Ectodermal cell (in vitro differentiated cells): ENCODE measurements around the gene ZNF341.

Source experiments
- H3K27ac ChIP-seq: 2 replicates; pipeline ENCODE4 v1.7.0; 2013; ENCODE audit warnings: mild to moderate bottlenecking, low read depth, low read length; ENCODE audit not compliant: insufficient read depth, poor library complexity, severe bottlenecking
- H3K27me3 ChIP-seq: 2 replicates; pipeline ENCODE4 v1.7.0; 2013; ENCODE audit warnings: mild to moderate bottlenecking, low read length; ENCODE audit not compliant: insufficient read depth, control insufficient read depth, poor library complexity, severe bottlenecking
- H3K36me3 ChIP-seq: one replicate; pipeline ENCODE4 v1.7.0; 2013; ENCODE audit warnings: low read length; ENCODE audit not compliant: control insufficient read depth, insufficient read depth
- H3K4me1 ChIP-seq: one replicate; pipeline ENCODE4 v1.7.0; 2013; ENCODE audit warnings: low read length; ENCODE audit not compliant: control insufficient read depth, insufficient read depth
- H3K4me3 ChIP-seq: 2 replicates; pipeline ENCODE4 v1.7.0; 2013; ENCODE audit warnings: low read depth, low read length, control low read depth; ENCODE audit not compliant: insufficient read depth
- H3K9me3 ChIP-seq: 2 replicates; pipeline ENCODE4 v1.7.0; 2013; ENCODE audit warnings: mild to moderate bottlenecking, low read length, moderate library complexity; ENCODE audit not compliant: control insufficient read depth
- WGBS, 2 experiments: methylation state at CpG; one replicate each; pipeline ENCODE4 v1.1.7; 2013; ENCODE audit warnings: missing lambda C conversion rate in 2 of 2; 5-methylcytosine and 5-hydroxymethylcytosine counted together

ZNF341 gene

GRCh38 chr20:33702861-33703260, 28.9 kb upstream of the ZNF341 start:
- H3K4me3 ChIP-seq, result no peak overlapping the region
- no peak overlapping the region for H3K27ac ChIP-seq
- H3K27me3 ChIP-seq, result no peaks in the 10 kb centered on the region
- no peaks in the 10 kb centered on the region for H3K9me3 ChIP-seq
- WGBS, 2 experiments, result 88 to 92% methylated on average over 5 of the region's 5 CpGs
- H3K36me3 ChIP-seq, result no peaks in the 10 kb centered on the region
- H3K4me1 ChIP-seq, result no peaks in the 10 kb centered on the region

DNA sequence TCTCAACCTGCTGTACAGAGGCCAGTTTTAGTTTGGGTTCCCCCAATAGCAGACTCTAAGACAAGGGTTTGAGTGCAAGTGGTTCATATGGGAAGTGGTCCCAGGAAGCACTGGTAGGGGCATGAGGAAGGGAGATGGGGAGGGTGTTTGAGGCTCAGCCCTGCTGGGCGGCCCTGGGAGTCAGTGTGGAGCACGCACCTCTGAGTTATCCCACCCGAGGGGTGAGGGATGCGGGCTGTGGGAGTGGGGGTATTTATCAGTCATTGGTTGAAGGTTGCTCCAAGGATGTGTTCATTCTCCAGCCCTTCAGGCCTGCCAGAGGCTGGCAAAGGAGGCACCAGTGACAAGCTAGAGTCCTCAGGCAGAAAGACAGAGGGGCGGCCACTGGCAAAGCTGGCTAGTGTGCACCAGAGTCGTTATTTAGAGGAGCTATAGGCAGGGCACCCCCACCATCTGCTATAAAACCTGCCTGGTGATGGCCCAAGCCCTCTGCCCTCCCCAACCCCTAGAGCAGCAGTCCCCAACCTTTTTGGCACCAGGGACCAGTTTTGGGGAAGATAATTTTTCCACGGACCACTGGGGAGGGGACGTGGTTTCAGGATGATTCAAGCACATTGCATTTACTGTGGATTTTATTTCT, 28.2 kb upstream of the ZNF341 start:
- WGBS, 2 experiments, result 88 to 97% methylated on average over 7 of the region's 8 CpGs
- no peaks in the 10 kb centered on the region for H3K9me3 ChIP-seq

GRCh38 chr20:33704197-33704924, 27.4 kb upstream of the ZNF341 start:
- H3K9me3 ChIP-seq, result no peaks in the 10 kb centered on the region
- 91 to 94% methylated on average over 11 of the region's 11 CpGs for WGBS, 2 experiments
- H3K27ac ChIP-seq, result no peak overlapping the region
- H3K27me3 ChIP-seq, result no peaks in the 10 kb centered on the region
- H3K4me3 ChIP-seq, result no peak overlapping the region
- H3K36me3 ChIP-seq, result no peaks in the 10 kb centered on the region
- H3K4me1 ChIP-seq, result no peaks in the 10 kb centered on the region

More for the DNA sequence above, 28.2 kb upstream of the ZNF341 start:
- H3K36me3 ChIP-seq, result no peaks in the 10 kb centered on the region
- no peaks in the 10 kb centered on the region for H3K27me3 ChIP-seq
- no peaks in the 10 kb centered on the region for H3K4me1 ChIP-seq
- H3K4me3 ChIP-seq, result no peak overlapping the region
- no peak overlapping the region for H3K27ac ChIP-seq

- no peaks in the 10 kb centered on the region for H3K27me3 ChIP-seq
These were observed 24.1 kb upstream of the ZNF341 start for GRCh38 chr20:33707668-33708067.

GRCh38 chr20:33709398-33709797, 22.4 kb upstream of the ZNF341 start:
- 71 to 91% methylated on average over 1 to 2 of the region's 2 CpGs for WGBS, 2 experiments
- H3K36me3 ChIP-seq, result no peaks in the 10 kb centered on the region

More at GRCh38 chr20:33707668-33708067, 24.1 kb upstream of the ZNF341 start:
- no peaks in the 10 kb centered on the region for H3K36me3 ChIP-seq
- no peak overlapping the region for H3K27ac ChIP-seq
- no peaks in the 10 kb centered on the region for H3K9me3 ChIP-seq
- no peaks in the 10 kb centered on the region for H3K4me1 ChIP-seq
- no peak overlapping the region for H3K4me3 ChIP-seq
- WGBS, 2 experiments, result 92 to 93% methylated on average over 11 of the region's 11 CpGs

GRCh38 chr20:33709905-33710541, 21.8 kb upstream of the ZNF341 start:
- Histone ChIP-seq H3K4me3 (no peak overlapping the region), H3K27ac (no peak overlapping the region), H3K4me1 (no peaks in the 10 kb centered on the region), H3K27me3 (no peaks in the 10 kb centered on the region), H3K36me3 (no peaks in the 10 kb centered on the region), H3K9me3 (no peaks in the 10 kb centered on the region)
- 89 to 92% methylated on average over 13 to 14 of the region's 16 CpGs for WGBS, 2 experiments

More at GRCh38 chr20:33709398-33709797, 22.4 kb upstream of the ZNF341 start:
- Histone ChIP-seq H3K9me3 (no peaks in the 10 kb centered on the region), H3K27me3 (no peaks in the 10 kb centered on the region), H3K4me1 (no peaks in the 10 kb centered on the region), H3K27ac (no peak overlapping the region), H3K4me3 (no peak overlapping the region)

DNA sequence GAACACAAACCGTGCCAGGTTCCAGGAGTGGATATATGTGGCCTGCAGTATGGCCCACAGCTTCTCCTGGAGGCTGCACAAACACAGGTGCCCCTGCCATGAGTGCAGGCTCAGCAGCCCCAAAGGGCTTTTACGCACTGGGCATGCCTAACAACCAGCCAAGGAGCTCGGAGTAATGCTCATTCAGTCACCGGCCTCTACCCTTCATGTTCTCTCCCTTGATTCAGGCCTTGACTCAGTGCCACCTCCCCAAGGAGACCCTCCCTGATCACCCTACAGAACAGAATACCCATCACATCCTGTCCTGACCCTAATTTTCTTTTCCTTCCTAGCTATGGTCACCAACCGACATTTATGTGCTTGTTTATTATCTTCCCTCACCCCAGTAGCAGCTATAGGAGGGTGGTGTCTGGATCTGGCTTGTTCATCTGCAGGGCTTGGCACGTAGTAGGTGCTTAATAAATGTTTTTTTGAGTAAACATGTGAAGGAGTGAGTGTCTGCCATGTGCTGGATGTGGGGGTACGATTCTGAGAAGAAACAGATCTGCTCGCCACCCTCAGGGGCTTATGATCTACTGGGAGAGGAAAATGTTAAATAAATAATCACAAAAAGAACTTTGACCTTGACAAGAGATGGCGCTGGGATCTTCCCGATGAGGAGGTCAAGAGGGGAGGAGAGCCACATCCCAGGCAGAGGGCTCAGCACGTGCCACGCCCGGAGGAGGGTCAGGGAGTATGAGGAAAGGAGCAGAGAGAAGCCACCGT, 20.9 kb upstream of the ZNF341 start:
- H3K36me3 ChIP-seq, result no peaks in the 10 kb centered on the region
- 85 to 88% methylated on average over 14 of the region's 14 CpGs for whole genome bisulfite sequencing, 2 experiments
- H3K9me3 ChIP-seq, result no peaks in the 10 kb centered on the region
- H3K4me1 ChIP-seq, result no peaks in the 10 kb centered on the region
- H3K27me3 ChIP-seq, result no peaks in the 10 kb centered on the region
- H3K4me3 ChIP-seq, result no peak overlapping the region
- no peak overlapping the region for H3K27ac ChIP-seq

- Histone ChIP-seq H3K4me3 (no peak overlapping the region), H3K36me3 (no peaks in the 10 kb centered on the region), H3K27me3 (no peaks in the 10 kb centered on the region), H3K27ac (no peak overlapping the region), H3K9me3 (no peaks in the 10 kb centered on the region), H3K4me1 (no peaks in the 10 kb centered on the region)
- 50 to 58% methylated on average over 1 of the region's 1 CpG for WGBS, 2 experiments
These were observed 20.4 kb upstream of the ZNF341 start for GRCh38 chr20:33711446-33711738.

GRCh38 chr20:33713865-33714367, 17.9 kb upstream of the ZNF341 start:
- no peaks in the 10 kb centered on the region for H3K36me3 ChIP-seq
- H3K9me3 ChIP-seq, result no peaks in the 10 kb centered on the region
- no peak overlapping the region for H3K4me3 ChIP-seq
- H3K27ac ChIP-seq, result no peak overlapping the region
- 91 to 92% methylated on average over 10 of the region's 10 CpGs for WGBS, 2 experiments
- no peaks in the 10 kb centered on the region for H3K27me3 ChIP-seq
- H3K4me1 ChIP-seq, result no peaks in the 10 kb centered on the region

DNA sequence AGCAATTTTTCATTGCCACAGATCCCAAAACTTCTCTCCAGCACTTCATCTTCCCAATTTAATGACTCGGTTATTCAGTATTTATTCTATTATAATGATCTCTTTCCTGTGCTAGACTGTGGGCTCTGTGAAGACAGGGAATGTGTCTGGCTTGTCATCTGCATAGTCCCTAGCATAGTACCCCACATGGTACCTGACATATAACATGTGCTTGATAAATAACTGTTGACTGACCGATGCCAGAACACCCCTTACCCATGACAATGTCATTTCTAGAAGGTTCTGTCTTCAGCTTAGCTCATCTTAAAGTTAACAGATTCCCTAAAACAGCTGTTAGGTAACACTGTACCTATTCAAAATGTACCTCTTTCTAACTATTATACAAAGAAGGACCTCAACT, 15.3 kb upstream of the ZNF341 start:
- no peak overlapping the region for H3K4me3 ChIP-seq
- WGBS, 2 experiments, result 86 to 88% methylated on average over 2 of the region's 2 CpGs

More for the DNA sequence above, 15.3 kb upstream of the ZNF341 start:
- no peaks in the 10 kb centered on the region for H3K4me1 ChIP-seq
- no peaks in the 10 kb centered on the region for H3K36me3 ChIP-seq
- no peaks in the 10 kb centered on the region for H3K9me3 ChIP-seq
- no peak overlapping the region for H3K27ac ChIP-seq
- H3K27me3 ChIP-seq, result no peaks in the 10 kb centered on the region
